Measurements from ENCODE around the gene IGF2R.
"Not testable (repeated sequence)": the region's sequence is repeated elsewhere in the genome, so short reads cannot be mapped to it uniquely, and the experiment has no call there.

Gene IGF2R

DNA sequence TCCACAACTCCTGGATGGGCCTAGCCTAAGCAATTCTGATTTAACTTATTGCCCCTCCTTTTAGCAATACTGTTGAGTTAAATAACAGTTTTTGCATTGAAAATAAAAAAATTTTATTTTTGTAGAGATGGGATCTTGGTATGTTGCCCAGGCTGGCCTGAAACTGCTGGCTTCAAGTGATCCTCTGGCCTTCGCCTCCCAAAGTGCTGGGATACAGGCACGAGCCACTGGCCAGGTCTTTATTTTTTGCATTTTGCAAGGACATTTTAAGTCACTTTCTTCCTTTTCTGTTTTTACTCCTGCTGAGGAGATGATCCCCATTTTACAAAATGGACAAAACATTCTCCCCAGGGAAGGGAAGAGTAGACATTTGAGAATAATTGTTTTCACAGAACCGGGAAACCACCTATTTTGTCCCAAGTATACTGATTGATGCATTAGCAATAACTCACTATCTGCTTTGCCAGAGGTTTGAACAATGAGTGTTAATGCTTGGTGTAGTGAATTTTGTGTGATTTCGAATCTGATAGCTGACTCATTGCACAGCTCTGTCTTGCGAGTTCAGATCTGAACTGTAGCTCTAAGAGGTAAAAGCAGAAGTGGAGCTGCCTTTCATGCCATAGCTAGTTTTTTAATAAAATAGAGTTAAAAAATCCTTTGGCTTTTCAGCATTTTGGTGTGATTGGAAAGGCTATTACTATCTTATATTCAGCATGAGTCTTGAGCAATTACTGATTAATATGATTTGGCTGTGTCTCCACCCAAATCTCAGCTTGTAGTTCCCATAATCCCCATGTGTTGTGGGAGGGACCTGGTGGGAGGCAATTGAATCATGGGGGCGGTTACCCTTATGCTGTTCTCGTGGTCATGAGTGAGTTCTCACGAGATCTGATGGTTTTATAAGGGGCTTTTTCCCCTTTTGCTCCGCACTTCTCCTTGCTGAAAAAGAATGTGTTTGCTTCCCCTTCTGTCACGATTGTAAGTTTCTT is 20.9 kb downstream of the IGF2R start:
- Histone ChIP-seq H3K27me3 (ENCODE audit: control insufficient read depth in 1 of 2, insufficient read depth in 2 of 2, low read length in 2 of 2) (no peaks in the 10 kb centered on the region), H3K9ac (ENCODE audit: low read length) (no peak overlapping the region), H3K36me3 (ENCODE audit: insufficient read depth, low read length) (peaks cover 5% of the 10 kb centered on the region), H3K27ac (ENCODE audit: low read depth, low read length) (no peak overlapping the region), H3K9me3 (ENCODE audit: low read length) (no peaks in the 10 kb centered on the region), H3K4me3 (ENCODE audit: low read depth in 1 of 2, low read length in 2 of 2) (no peak overlapping the region), H3K4me1 (ENCODE audit: insufficient read depth, low read length) (peaks cover 26% of the 10 kb centered on the region)

DNA sequence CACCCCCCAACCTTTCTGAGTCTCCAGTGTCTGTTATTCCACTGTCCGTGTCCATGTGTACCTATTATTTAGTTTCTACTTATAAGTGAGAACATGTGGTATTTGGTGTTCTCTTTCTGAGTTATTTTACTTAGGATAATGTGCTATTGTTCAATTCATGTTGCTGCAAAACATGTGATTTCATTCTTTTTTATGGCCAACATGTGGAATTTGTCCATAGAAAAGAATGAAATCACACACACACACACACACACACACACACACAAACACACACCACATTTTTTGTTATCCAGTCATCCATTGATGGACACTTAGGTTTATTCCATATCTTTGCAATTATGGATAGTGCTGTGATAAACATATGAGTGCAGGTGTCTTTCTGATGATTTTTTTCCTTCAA is 23.5 kb downstream of the IGF2R start:
- no peak overlapping the region for H3K27ac ChIP-seq (ENCODE audit: low read depth, low read length)

DNA sequence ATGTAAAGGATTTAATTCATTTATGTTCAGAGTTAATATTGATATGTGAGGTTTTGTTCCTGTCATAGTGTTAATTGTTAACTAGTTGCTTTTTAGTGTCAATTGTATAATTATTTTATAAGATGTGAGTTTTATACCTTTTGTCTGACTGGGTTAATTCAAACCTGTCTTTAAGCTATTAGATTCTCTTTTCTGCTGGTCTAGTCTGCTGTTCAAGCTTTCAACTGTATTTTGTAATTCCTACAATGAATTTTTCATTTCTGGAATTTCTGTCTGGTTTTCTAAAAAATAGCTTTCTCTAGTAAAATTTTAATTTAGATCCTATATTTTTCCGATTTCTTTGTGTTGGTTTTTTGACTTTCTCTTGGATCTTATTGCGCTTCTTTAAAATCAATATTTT is 26.5 kb downstream of the IGF2R start:
- no peaks in the 10 kb centered on the region for H3K27me3 ChIP-seq (ENCODE audit: control insufficient read depth in 1 of 2, insufficient read depth in 2 of 2, low read length in 2 of 2)
- no peaks in the 10 kb centered on the region for H3K9me3 ChIP-seq (ENCODE audit: low read length)
- H3K9ac ChIP-seq (ENCODE audit: low read length) = no peak overlapping the region
- no peak overlapping the region for H3K27ac ChIP-seq (ENCODE audit: low read depth, low read length)
- no peak overlapping the region for H3K4me3 ChIP-seq (ENCODE audit: low read depth in 1 of 2, low read length in 2 of 2)
- peaks cover 5% of the 10 kb centered on the region for H3K36me3 ChIP-seq (ENCODE audit: insufficient read depth, low read length)
- H3K4me1 ChIP-seq (ENCODE audit: insufficient read depth, low read length) = no peaks in the 10 kb centered on the region

More for the DNA sequence above, 23.5 kb downstream of the IGF2R start:
- no peaks in the 10 kb centered on the region for H3K27me3 ChIP-seq (ENCODE audit: control insufficient read depth in 1 of 2, insufficient read depth in 2 of 2, low read length in 2 of 2)
- no peak overlapping the region for H3K9ac ChIP-seq (ENCODE audit: low read length)
- H3K4me1 ChIP-seq (ENCODE audit: insufficient read depth, low read length) = peaks cover 17% of the 10 kb centered on the region
- no peaks in the 10 kb centered on the region for H3K9me3 ChIP-seq (ENCODE audit: low read length)
- H3K4me3 ChIP-seq (ENCODE audit: low read depth in 1 of 2, low read length in 2 of 2) = no peak overlapping the region
- H3K36me3 ChIP-seq (ENCODE audit: insufficient read depth, low read length) = peaks cover 5% of the 10 kb centered on the region

DNA sequence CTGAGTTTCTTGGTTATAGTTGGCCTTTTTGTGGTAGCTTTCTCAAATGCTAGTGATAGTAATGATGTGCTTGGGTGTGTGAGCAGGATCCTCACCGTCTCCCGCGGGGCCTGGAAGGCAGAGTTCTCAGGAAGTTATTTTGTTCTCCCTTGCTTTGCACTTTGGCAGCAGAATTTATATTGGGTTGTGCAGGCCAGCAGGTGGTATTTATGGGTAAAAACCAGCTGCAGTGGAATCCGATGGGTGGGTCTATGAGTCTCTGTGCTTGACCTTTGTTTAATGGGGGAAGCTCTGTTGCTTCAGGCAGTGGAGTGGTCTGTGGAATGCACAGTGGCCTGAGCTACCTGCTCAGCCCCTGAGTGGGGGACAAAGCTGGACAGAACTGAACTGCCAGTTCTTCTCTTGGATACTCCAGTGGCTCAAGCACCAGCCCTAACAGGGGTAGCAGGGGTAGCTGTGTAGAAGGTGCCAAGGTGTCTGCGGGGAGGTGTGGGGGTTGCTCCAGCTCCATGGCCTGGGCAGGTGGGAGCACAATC is 27.3 kb downstream of the IGF2R start:
- no peaks in the 10 kb centered on the region for H3K4me1 ChIP-seq (ENCODE audit: insufficient read depth, low read length)
- no peaks in the 10 kb centered on the region for H3K27me3 ChIP-seq (ENCODE audit: control insufficient read depth in 1 of 2, insufficient read depth in 2 of 2, low read length in 2 of 2)
- no peaks in the 10 kb centered on the region for H3K9me3 ChIP-seq (ENCODE audit: low read length)
- H3K36me3 ChIP-seq (ENCODE audit: insufficient read depth, low read length) = peaks cover 5% of the 10 kb centered on the region
- H3K4me3 ChIP-seq (ENCODE audit: low read depth in 1 of 2, low read length in 2 of 2) = no peak overlapping the region
- no peak overlapping the region for H3K9ac ChIP-seq (ENCODE audit: low read length)
- no peak overlapping the region for H3K27ac ChIP-seq (ENCODE audit: low read depth, low read length)

DNA sequence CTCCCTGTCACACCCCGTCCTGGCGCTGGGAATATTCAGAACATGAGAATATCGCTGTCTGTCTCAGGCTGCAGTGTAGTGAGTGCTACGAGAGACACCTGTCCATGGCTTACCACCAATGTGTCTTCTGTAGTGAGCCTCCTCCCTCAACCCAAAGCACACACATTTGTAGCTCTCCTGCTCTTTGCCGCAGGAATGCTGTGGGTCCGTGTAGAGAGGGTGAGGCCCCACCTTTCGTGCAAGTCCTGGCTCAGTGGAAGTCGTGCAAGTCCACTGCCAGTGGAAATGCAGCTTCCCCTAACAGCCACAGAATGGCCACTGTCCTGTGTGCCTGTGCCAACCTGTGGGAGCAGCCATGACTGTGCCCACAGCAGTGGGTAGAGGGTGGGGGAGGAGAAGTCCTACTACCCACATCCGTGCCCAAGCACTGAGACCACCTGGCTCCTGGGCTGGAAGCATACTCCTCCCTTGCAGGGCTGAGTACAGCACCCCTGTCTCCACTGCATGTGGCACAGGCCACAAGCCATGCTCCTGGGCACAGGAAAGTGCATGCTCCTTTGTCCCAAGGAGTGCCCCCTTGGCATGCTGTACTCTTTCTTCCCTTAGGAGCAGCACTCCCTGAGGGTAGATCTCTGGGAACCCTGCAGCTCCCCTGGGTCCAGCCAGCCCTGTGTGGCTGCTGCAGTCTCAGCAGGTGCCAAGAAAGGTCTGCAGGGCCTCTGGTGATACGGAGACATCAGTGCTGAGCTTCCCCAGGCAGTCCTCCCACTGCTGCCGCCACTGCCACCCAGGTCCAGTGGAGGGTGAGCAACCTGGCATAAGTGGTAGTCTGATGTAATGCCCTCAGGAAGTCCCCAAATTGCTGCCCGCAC is 28.0 kb downstream of the IGF2R start:
- Histone ChIP-seq H3K27ac (ENCODE audit: low read depth, low read length) (no peak overlapping the region), H3K9me3 (ENCODE audit: low read length) (no peaks in the 10 kb centered on the region), H3K27me3 (ENCODE audit: control insufficient read depth in 1 of 2, insufficient read depth in 2 of 2, low read length in 2 of 2) (no peaks in the 10 kb centered on the region), H3K4me3 (ENCODE audit: low read depth in 1 of 2, low read length in 2 of 2) (no peak overlapping the region), H3K9ac (ENCODE audit: low read length) (no peak overlapping the region), H3K4me1 (ENCODE audit: insufficient read depth, low read length) (no peaks in the 10 kb centered on the region), H3K36me3 (ENCODE audit: insufficient read depth, low read length) (peaks cover 1% of the 10 kb centered on the region)

DNA sequence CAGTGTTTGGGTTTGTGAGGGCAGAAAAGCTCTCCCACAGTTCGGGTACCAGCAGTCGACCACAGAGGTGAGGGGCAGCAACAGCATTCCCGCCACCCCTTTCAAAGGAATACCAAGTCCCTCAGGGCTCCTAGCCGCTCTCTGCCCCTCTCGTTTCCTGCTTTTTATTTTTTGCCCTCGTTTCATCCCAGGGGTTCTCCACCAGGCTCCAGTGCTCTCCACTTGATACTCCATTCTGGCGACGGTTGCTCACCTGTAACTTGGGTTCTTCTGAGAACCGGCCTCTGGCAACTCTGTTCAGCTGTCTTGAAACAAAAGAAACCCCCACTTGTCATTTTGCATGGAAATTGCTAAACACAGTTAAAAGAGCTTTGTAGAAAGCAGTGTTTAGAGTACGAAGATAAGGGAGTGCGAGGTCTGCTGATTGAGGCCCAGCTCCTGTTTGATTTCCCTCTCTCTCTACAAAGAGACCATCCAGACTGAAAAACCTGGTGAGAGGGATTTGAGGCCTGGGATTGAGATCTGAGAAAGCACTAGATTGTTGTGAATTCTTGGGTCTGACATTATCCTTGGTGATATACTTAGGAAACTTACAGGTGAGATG is 28.7 kb downstream of the IGF2R start:
- Histone ChIP-seq H3K4me1 (ENCODE audit: insufficient read depth, low read length) (no peaks in the 10 kb centered on the region), H3K36me3 (ENCODE audit: insufficient read depth, low read length) (no peaks in the 10 kb centered on the region), H3K9me3 (ENCODE audit: low read length) (no peaks in the 10 kb centered on the region), H3K27me3 (ENCODE audit: control insufficient read depth in 1 of 2, insufficient read depth in 2 of 2, low read length in 2 of 2) (no peaks in the 10 kb centered on the region), H3K27ac (ENCODE audit: low read depth, low read length) (no peak overlapping the region), H3K9ac (ENCODE audit: low read length) (no peak overlapping the region), H3K4me3 (ENCODE audit: low read depth in 1 of 2, low read length in 2 of 2) (no peak overlapping the region)

DNA sequence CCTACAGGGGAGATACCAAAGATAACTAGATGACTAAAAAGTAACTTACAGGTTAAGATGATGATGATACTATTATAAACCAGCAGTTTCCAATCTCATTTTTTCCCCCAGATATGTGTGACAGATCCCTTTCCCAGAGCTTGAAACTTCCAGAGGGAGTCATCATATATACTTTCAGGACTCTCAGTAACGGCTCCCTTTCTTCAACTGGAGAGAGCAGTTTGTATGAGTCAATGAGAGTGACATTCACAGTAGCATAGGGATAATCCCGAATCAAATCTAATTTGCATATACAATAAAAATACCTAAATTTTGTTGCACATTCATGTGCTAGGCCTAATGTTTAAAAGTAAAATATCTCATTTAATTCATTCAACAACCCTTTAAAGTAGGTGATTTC is 29.7 kb downstream of the IGF2R start:
- Histone ChIP-seq H3K36me3 (ENCODE audit: insufficient read depth, low read length) (no peaks in the 10 kb centered on the region), H3K9ac (ENCODE audit: low read length) (no peak overlapping the region), H3K4me1 (ENCODE audit: insufficient read depth, low read length) (no peaks in the 10 kb centered on the region), H3K9me3 (ENCODE audit: low read length) (no peaks in the 10 kb centered on the region), H3K27ac (ENCODE audit: low read depth, low read length) (no peak overlapping the region), H3K4me3 (ENCODE audit: low read depth in 1 of 2, low read length in 2 of 2) (no peak overlapping the region), H3K27me3 (ENCODE audit: control insufficient read depth in 1 of 2, insufficient read depth in 2 of 2, low read length in 2 of 2) (no peaks in the 10 kb centered on the region)

DNA sequence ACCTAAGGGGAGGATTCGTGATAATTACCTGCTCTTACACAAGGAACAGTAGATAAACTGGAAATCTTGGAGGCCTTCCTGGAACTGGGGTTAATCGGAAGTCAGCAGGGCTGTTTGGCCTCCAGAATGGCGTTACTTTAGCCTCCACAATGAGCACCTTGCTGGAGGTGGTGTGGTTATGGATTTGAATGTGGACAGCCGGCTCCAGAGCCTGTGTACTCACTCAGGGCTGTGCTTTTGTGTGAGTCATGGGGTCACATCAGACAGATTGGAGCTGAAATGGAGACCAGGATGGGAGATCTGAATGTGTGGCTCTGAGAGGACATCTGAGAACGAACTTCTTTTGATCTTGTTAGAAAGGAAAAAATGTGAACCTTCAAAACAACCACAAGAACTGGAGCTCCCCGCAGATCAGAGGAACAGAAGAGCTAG is 30.4 kb downstream of the IGF2R start:
- H3K27me3 ChIP-seq (ENCODE audit: control insufficient read depth in 1 of 2, insufficient read depth in 2 of 2, low read length in 2 of 2) = no peaks in the 10 kb centered on the region
- H3K4me3 ChIP-seq (ENCODE audit: low read depth in 1 of 2, low read length in 2 of 2) = no peak overlapping the region
- no peaks in the 10 kb centered on the region for H3K4me1 ChIP-seq (ENCODE audit: insufficient read depth, low read length)
- H3K9me3 ChIP-seq (ENCODE audit: low read length) = no peaks in the 10 kb centered on the region
- no peak overlapping the region for H3K27ac ChIP-seq (ENCODE audit: low read depth, low read length)
- H3K9ac ChIP-seq (ENCODE audit: low read length) = no peak overlapping the region
- H3K36me3 ChIP-seq (ENCODE audit: insufficient read depth, low read length) = no peaks in the 10 kb centered on the region

DNA sequence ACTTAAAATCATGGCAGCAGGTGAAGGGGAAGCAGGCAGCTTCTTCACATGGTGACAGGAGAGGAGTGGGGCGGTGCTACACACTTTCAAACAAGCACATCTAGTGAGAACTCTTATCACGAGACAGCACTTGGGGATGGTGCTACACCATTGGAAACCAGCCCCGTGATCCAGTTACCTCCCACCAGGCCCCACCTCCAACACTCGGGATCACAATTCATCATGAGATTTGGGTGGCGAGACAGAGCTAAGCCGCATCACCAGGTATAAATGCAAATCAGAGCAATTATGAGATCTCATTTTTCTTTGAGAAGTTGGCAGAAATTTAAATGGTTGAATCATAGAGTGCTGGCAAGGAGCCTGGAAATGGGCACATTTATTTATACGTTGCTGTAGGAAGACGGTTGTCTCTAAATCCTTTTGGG is 31.4 kb downstream of the IGF2R start:
- H3K4me1 ChIP-seq (ENCODE audit: insufficient read depth, low read length) = no peaks in the 10 kb centered on the region
- no peaks in the 10 kb centered on the region for H3K9me3 ChIP-seq (ENCODE audit: low read length)
- no peak overlapping the region for H3K27ac ChIP-seq (ENCODE audit: low read depth, low read length)
- no peak overlapping the region for H3K9ac ChIP-seq (ENCODE audit: low read length)
- no peaks in the 10 kb centered on the region for H3K36me3 ChIP-seq (ENCODE audit: insufficient read depth, low read length)
- H3K27me3 ChIP-seq (ENCODE audit: control insufficient read depth in 1 of 2, insufficient read depth in 2 of 2, low read length in 2 of 2) = no peaks in the 10 kb centered on the region
- H3K4me3 ChIP-seq (ENCODE audit: low read depth in 1 of 2, low read length in 2 of 2) = no peak overlapping the region

DNA sequence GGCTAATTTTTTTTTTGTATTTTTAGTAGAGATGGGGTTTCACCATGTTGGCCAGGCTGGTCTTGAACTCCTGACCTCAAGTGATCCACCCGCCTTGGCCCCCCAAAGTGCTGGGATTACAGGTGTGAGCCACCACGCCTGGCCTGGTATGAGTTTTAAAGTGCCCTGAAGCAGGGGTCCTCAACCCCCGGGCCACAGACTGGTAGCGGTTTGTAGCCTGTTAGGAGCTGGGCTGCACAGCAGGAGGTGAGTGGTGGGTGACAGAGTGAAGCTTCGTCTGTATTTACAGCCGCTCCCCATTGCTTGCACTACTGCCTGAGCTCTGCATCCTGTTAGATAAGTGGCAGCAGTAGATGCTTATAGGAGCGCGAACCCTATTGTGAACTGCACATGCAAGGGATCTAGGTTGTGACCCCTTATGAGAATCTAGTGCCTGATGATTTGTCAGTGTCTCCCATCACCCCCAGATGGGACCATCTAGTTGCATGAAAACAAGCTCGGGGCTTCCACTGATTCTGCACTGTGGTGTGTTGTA is 32.1 kb downstream of the IGF2R start:
- H3K36me3 ChIP-seq (ENCODE audit: insufficient read depth, low read length); H3K27ac ChIP-seq (ENCODE audit: low read depth, low read length); H3K9ac ChIP-seq (ENCODE audit: low read length); H3K4me1 ChIP-seq (ENCODE audit: insufficient read depth, low read length); H3K27me3 ChIP-seq (ENCODE audit: control insufficient read depth in 1 of 2, insufficient read depth in 2 of 2, low read length in 2 of 2); H3K9me3 ChIP-seq (ENCODE audit: low read length); H3K4me3 ChIP-seq (ENCODE audit: low read depth in 1 of 2, low read length in 2 of 2): not testable (repeated sequence)

DNA sequence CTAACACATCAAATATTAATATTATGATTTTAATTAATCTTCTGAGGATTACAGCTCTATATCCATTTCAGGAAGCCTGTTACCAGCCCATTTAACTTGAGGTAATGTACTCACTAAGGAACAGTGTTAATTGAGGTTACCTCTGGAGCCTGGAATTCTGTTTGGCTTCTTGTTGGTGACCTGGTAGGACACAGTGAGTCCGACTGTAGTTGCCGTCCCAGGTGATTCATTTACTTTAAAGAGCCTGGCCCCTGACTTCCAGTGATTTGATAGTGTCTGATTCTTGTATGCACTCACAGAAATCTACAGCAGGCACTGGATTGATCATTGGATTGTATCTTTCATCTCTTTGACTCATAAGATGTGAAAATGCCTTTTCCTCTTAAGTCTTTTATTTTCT is 34.0 kb downstream of the IGF2R start:
- H3K27ac ChIP-seq (ENCODE audit: low read depth, low read length) = no peak overlapping the region
- no peaks in the 10 kb centered on the region for H3K9me3 ChIP-seq (ENCODE audit: low read length)
- no peak overlapping the region for H3K9ac ChIP-seq (ENCODE audit: low read length)
- H3K27me3 ChIP-seq (ENCODE audit: control insufficient read depth in 1 of 2, insufficient read depth in 2 of 2, low read length in 2 of 2) = no peaks in the 10 kb centered on the region
- H3K36me3 ChIP-seq (ENCODE audit: insufficient read depth, low read length) = no peaks in the 10 kb centered on the region
- no peak overlapping the region for H3K4me3 ChIP-seq (ENCODE audit: low read depth in 1 of 2, low read length in 2 of 2)
- peaks cover 5% of the 10 kb centered on the region for H3K4me1 ChIP-seq (ENCODE audit: insufficient read depth, low read length)
